SK-N-MC (cell line): Measurements from ENCODE around the gene RING1.

Experiments
- EZH2 ChIP-seq: fragments of 200-600 bp; sonication (generic); IDR thresholded peaks from one replicate; pipeline ENCODE4 v1.6.1; 2017; ENCODE audit warnings: antibody characterized with exemption
- FOXP2 ChIP-seq: optimal IDR thresholded peaks from 2 replicates; pipeline ENCODE3; 2011; ENCODE audit warnings: mild to moderate bottlenecking, moderate library complexity; ENCODE audit not compliant: insufficient read depth; ENCODE audit errors: extremely low read length, control extremely low read depth
- POLR2AphosphoS5 ChIP-seq: IDR thresholded peaks from 2 replicates; pipeline ENCODE4 v1.6.1; 2012; ENCODE audit warnings: mild to moderate bottlenecking, low read depth, low read length, borderline replicate concordance

- no peak for TF ChIP-seq EZH2
- TF ChIP-seq POLR2AphosphoS5, result no peak
- TF ChIP-seq FOXP2, result no peak
Observed at GRCh38 chr6:33212857-33213165, 4.5 kb downstream of the RING1 start.
